ENCODE data around the gene VWA3B.

The VWA3B gene

GRCh38 chr2:98172951-98173350 lies 86.0 kb downstream of the VWA3B start:
- DNase-seq (ENCODE audit: low read depth, low spot score) = no peak

GRCh38 chr2:98175811-98176210 lies 88.8 kb downstream of the VWA3B start:
- DNase-seq (ENCODE audit: low read depth, low spot score) = no peak

- no peak for DNase-seq (ENCODE audit: low read depth, low spot score)
These were observed 90.3 kb downstream of the VWA3B start for GRCh38 chr2:98177286-98177685.

GRCh38 chr2:98177986-98178385 lies 91.0 kb downstream of the VWA3B start:
- no peak for DNase-seq (ENCODE audit: low read depth, low spot score)

GRCh38 chr2:98180456-98180855 lies 93.5 kb downstream of the VWA3B start:
- DNase-seq (ENCODE audit: low read depth, low spot score) = no peak

GRCh38 chr2:98181346-98181745 lies 94.4 kb downstream of the VWA3B start:
- no peak for DNase-seq (ENCODE audit: low read depth, low spot score)

GRCh38 chr2:98185801-98186200 lies 98.8 kb downstream of the VWA3B start:
- no peak for DNase-seq (ENCODE audit: low read depth, low spot score)

- DNase-seq (ENCODE audit: low read depth, low spot score) = no peak
These were observed 100.2 kb downstream of the VWA3B start for GRCh38 chr2:98187194-98187593.

- DNase-seq (ENCODE audit: low read depth, low spot score) = peak; percentile 48
These were observed 101.5 kb downstream of the VWA3B start for GRCh38 chr2:98188351-98189046.

- DNase-seq (ENCODE audit: low read depth, low spot score) = peak; percentile 16
These were observed 104.9 kb downstream of the VWA3B start for GRCh38 chr2:98191883-98192282.

GRCh38 chr2:98201576-98201975 lies 114.6 kb downstream of the VWA3B start:
- no peak for DNase-seq (ENCODE audit: low read depth, low spot score)

- no peak for DNase-seq (ENCODE audit: low read depth, low spot score)
These were observed 118.9 kb downstream of the VWA3B start for GRCh38 chr2:98205889-98206288.

- peak; percentile 4 for DNase-seq (ENCODE audit: low read depth, low spot score)
These were observed 125.4 kb downstream of the VWA3B start for GRCh38 chr2:98212092-98213000.

- DNase-seq (ENCODE audit: low read depth, low spot score) = no peak
These were observed 129.6 kb downstream of the VWA3B start for GRCh38 chr2:98216616-98217015.

GRCh38 chr2:98219152-98219551 lies 132.2 kb downstream of the VWA3B start:
- DNase-seq (ENCODE audit: low read depth, low spot score) = no peak

- DNase-seq (ENCODE audit: low read depth, low spot score) = no peak
These were observed 147.0 kb downstream of the VWA3B start for GRCh38 chr2:98233941-98234340.

GRCh38 chr2:98234776-98235175 lies 147.8 kb downstream of the VWA3B start:
- no peak for DNase-seq (ENCODE audit: low read depth, low spot score)

GRCh38 chr2:98236935-98237334 lies 150.0 kb downstream of the VWA3B start:
- DNase-seq (ENCODE audit: low read depth, low spot score) = no peak

- no peak for DNase-seq (ENCODE audit: low read depth, low spot score)
These were observed 153.9 kb downstream of the VWA3B start for GRCh38 chr2:98240786-98241398.

GRCh38 chr2:98241592-98241991 lies 154.6 kb downstream of the VWA3B start:
- DNase-seq (ENCODE audit: low read depth, low spot score) = no peak

GRCh38 chr2:98242003-98242402 lies 155.0 kb downstream of the VWA3B start:
- peak; percentile 17 for DNase-seq (ENCODE audit: low read depth, low spot score)

- DNase-seq (ENCODE audit: low read depth, low spot score) = no peak
These were observed 158.5 kb downstream of the VWA3B start for GRCh38 chr2:98245491-98245890.
